HT-29 (cell line): ENCODE data around the gene BORCS6. TPM values are rescaled to one million over a fixed set of nuclear protein-coding genes. Genes with fewer than 3 reads are reported as not detected.
A peak's percentile ranks its signal among the peaks of the same experiment; 100 is the strongest.

Source experiments
- DNase-seq: peaks from one replicate; pipeline ENCODE4 v3.0.0-alpha.2; 2015; ENCODE audit warnings: low spot score
- total RNA-seq: library from RNA; depleted of rRNA; stranded (reverse); fragments of >200 nt; shearing (Covaris generic); gene quantifications from 2 replicates; pipeline ENCODE4 v1.2.3, GENCODE V29; 2014; rRNA removed

BORCS6 gene
- total RNA-seq, 1 experiment from 2014 or later: 12.4 TPM

GRCh38 chr17:8143581-8144400 lies 46.2 kb downstream of the BORCS6 start:
- no peak for DNase-seq

- DNase-seq: no peak
Measured at GRCh38 chr17:8142887-8143580, 46.9 kb downstream of the BORCS6 start.

GRCh38 chr17:8142158-8142886 lies 47.7 kb downstream of the BORCS6 start:
- no peak for DNase-seq

- DNase-seq: no peak
Measured at GRCh38 chr17:8141741-8142140, 48.2 kb downstream of the BORCS6 start.

- no peak for DNase-seq
Measured at GRCh38 chr17:8141045-8141444, 48.9 kb downstream of the BORCS6 start.

- no peak for DNase-seq
Measured at GRCh38 chr17:8140065-8141029, 49.6 kb downstream of the BORCS6 start.

- peak; percentile 96 for DNase-seq
Measured at GRCh38 chr17:8138672-8139371, 51.2 kb downstream of the BORCS6 start.

- DNase-seq: no peak
Measured at GRCh38 chr17:8138374-8138671, 51.7 kb downstream of the BORCS6 start.

Other genes starting within 250 kb of the BORCS6 start
- gene GUCY2D, start 187.6 kb downstream of the BORCS6 start, total RNA-seq: 0.03 TPM in 1 of 2 replicates, not detected in the other
- gene ALOX15B, start 151.1 kb downstream of the BORCS6 start, total RNA-seq: not detected in 2 replicates
- 0.97 TPM in 1 of 2 replicates, not detected in the other for gene ALOX12B, start 102.5 kb downstream of the BORCS6 start, total RNA-seq
- gene ALOXE3, start 71.7 kb downstream of the BORCS6 start, total RNA-seq: not detected in 2 replicates
- gene HES7, start 66.1 kb downstream of the BORCS6 start, total RNA-seq: 0.61 and 0.76 TPM in 2 replicates
- 37.1 and 43.5 TPM in 2 replicates for gene PER1, start 37.8 kb downstream of the BORCS6 start, total RNA-seq
- 4.9 and 5.8 TPM in 2 replicates for gene VAMP2, start 27.2 kb downstream of the BORCS6 start, total RNA-seq
- 12.6 and 14.5 TPM in 2 replicates for gene TMEM107, start 13.8 kb downstream of the BORCS6 start, total RNA-seq
- gene AURKB, start 20.4 kb upstream of the BORCS6 start, total RNA-seq: 75.0 and 84.9 TPM in 2 replicates
- gene CTC1, start 57.9 kb upstream of the BORCS6 start, total RNA-seq: 5.9 and 17.7 TPM in 2 replicates
- 45.4 and 51.3 TPM in 2 replicates for gene PFAS, start 59.1 kb upstream of the BORCS6 start, total RNA-seq
- gene RANGRF, start 98.5 kb upstream of the BORCS6 start, total RNA-seq: 13.9 and 18.4 TPM in 2 replicates
- 1.7 and 2.4 TPM in 2 replicates for gene SLC25A35, start 105.2 kb upstream of the BORCS6 start, total RNA-seq
- gene ARHGEF15, start 120.1 kb upstream of the BORCS6 start, total RNA-seq: not detected in 2 replicates
- gene ODF4, start 149.7 kb upstream of the BORCS6 start, total RNA-seq: not detected in 2 replicates
- 1,242 and 1,305 TPM in 2 replicates for gene RPL26, start 193.0 kb upstream of the BORCS6 start, total RNA-seq
- gene RNF222, start 207.6 kb upstream of the BORCS6 start, total RNA-seq: not detected in 2 replicates
- gene NDEL1, start 245.7 kb upstream of the BORCS6 start, total RNA-seq: 20.1 and 24.6 TPM in 2 replicates